GM23338 (cell line): ENCODE measurements around the gene WBP4. TPM values are rescaled to one million over a fixed set of nuclear protein-coding genes. Genes with fewer than 3 reads are reported as not detected.

Experiments
- ATAC-seq: fragments of 200-7000 bp; cut with Tn5 transposase; 3 replicates; pipeline ENCODE4 v1.9.1; 2020
- DNase-seq: peaks from one replicate; pipeline ENCODE4 v3.0.0-alpha.2; 2015; ENCODE audit warnings: low spot score
- H2AFZ ChIP-seq: fragments of 200-600 bp; sonication (generic); 2 replicates; pipeline ENCODE4 v1.8.0; 2016; ENCODE audit warnings: antibody characterized with exemption, mild to moderate bottlenecking, moderate library complexity
- H3F3A ChIP-seq: fragments of 200-600 bp; sonication (generic); replicated peaks from 2 replicates; pipeline ENCODE4 v1.8.0; 2017; ENCODE audit warnings: antibody characterized with exemption, mixed run types, low read depth
- H3K27ac ChIP-seq: fragments of 200-600 bp; sonication (generic); 2 replicates; pipeline ENCODE4 v1.6.1; 2016; ENCODE audit warnings: low read depth
- H3K27me3 ChIP-seq: fragments of 200-600 bp; sonication (generic); 2 replicates; pipeline ENCODE4 v1.8.0; 2016; ENCODE audit warnings: mild to moderate bottlenecking, mixed run types, moderate library complexity; ENCODE audit not compliant: insufficient read depth
- H3K36me3 ChIP-seq: fragments of 200-600 bp; sonication (generic); 2 replicates; pipeline ENCODE4 v1.8.0; 2016; ENCODE audit warnings: mild to moderate bottlenecking; ENCODE audit not compliant: insufficient read depth
- H3K4me1 ChIP-seq: fragments of 200-600 bp; sonication (generic); 2 replicates; pipeline ENCODE4 v1.8.0; 2016; ENCODE audit warnings: mild to moderate bottlenecking, moderate library complexity; ENCODE audit not compliant: insufficient read depth
- H3K4me2 ChIP-seq: fragments of 200-600 bp; sonication (generic); 2 replicates; pipeline ENCODE4 v1.7.1; 2017; ENCODE audit warnings: mixed run types
- H3K4me3 ChIP-seq: fragments of 200-600 bp; sonication (generic); 2 replicates; pipeline ENCODE4 v1.6.1; 2016; ENCODE audit warnings: mixed run types
- H3K79me2 ChIP-seq: fragments of 200-600 bp; sonication (generic); replicated peaks from 2 replicates; pipeline ENCODE4 v1.8.0; 2017; ENCODE audit warnings: mild to moderate bottlenecking; ENCODE audit not compliant: insufficient read depth
- H3K9me2 ChIP-seq: fragments of 200-600 bp; sonication (generic); 2 replicates; pipeline ENCODE4 v1.8.0; 2017; ENCODE audit not compliant: insufficient read depth
- H4K20me1 ChIP-seq: fragments of 200-600 bp; sonication (generic); replicated peaks from 2 replicates; pipeline ENCODE4 v1.8.0; 2017; ENCODE audit warnings: mild to moderate bottlenecking; ENCODE audit not compliant: insufficient read depth
- H3K27ac Mint-ChIP-seq: 2 replicates; pipeline ENCODE4 v1.8.0; 2020; ENCODE audit warnings: inconsistent platforms, mild to moderate bottlenecking, moderate library complexity, mixed read lengths
- H3K27me3 Mint-ChIP-seq: 3 replicates; pipeline ENCODE4 v1.8.0; 2022; ENCODE audit warnings: low read depth, mild to moderate bottlenecking, moderate library complexity, mixed read lengths, inconsistent platforms; ENCODE audit not compliant: insufficient read depth, poor library complexity
- H3K36me3 Mint-ChIP-seq: 3 replicates; pipeline ENCODE4 v1.8.0; 2021; ENCODE audit warnings: low read depth, mild to moderate bottlenecking, inconsistent platforms, moderate library complexity, mixed read lengths
- H3K4me1 Mint-ChIP-seq: 3 replicates; pipeline ENCODE4 v1.8.0; 2020; ENCODE audit warnings: mild to moderate bottlenecking, inconsistent platforms, mixed read lengths
- H3K4me3 Mint-ChIP-seq: 3 replicates; pipeline ENCODE4 v1.8.0; 2021; ENCODE audit warnings: moderate library complexity, mild to moderate bottlenecking, inconsistent platforms, mixed read lengths
- H3K9me3 Mint-ChIP-seq: 3 replicates; pipeline ENCODE4 v1.8.0; 2020; ENCODE audit warnings: moderate library complexity, mild to moderate bottlenecking, inconsistent platforms, mixed read lengths
- ETS1 ChIP-seq: IDR thresholded peaks from 2 replicates; pipeline ENCODE4 v1.6.1; 2016; ENCODE audit warnings: antibody characterized with exemption
- EZH2phosphoT487 ChIP-seq: fragments of 200-600 bp; sonication (generic); IDR thresholded peaks from one replicate; pipeline ENCODE4 v1.8.1; 2018; ENCODE audit warnings: antibody characterized with exemption; ENCODE audit not compliant: unreplicated experiment
- NANOG ChIP-seq: IDR thresholded peaks from 2 replicates; pipeline ENCODE4 v1.6.1; 2016; ENCODE audit warnings: antibody characterized with exemption, borderline replicate concordance
- POLR2AphosphoS5 ChIP-seq: IDR thresholded peaks from 2 replicates; pipeline ENCODE4 v1.6.1; 2016; ENCODE audit warnings: antibody characterized with exemption, low read depth
- REST ChIP-seq: IDR thresholded peaks from one replicate; pipeline ENCODE4 v1.6.1; 2018; ENCODE audit warnings: antibody characterized with exemption; ENCODE audit not compliant: unreplicated experiment
- STAT1 ChIP-seq: IDR thresholded peaks from one replicate; pipeline ENCODE4 v1.6.1; 2016; ENCODE audit warnings: antibody characterized with exemption; ENCODE audit not compliant: unreplicated experiment
- ZNF114 ChIP-seq: fragments of 250-450 bp; sonication (Bioruptor Pico); IDR thresholded peaks from 2 replicates; pipeline ENCODE4 v1.5.0; 2020; ENCODE audit warnings: mild to moderate bottlenecking, moderate library complexity
- polyA plus RNA-seq: library from polyadenylated mRNA; unstranded; fragments of >200 nt; fragmentation: Nextera tagmentation; extraction: Ambion mirVana; gene quantifications from 2 replicates; pipeline ENCODE4 v1.2.1, GENCODE V29; 2016
- total RNA-seq: library from RNA; depleted of rRNA; stranded (reverse); fragments of >200 nt; shearing (Covaris generic); gene quantifications from 2 replicates; pipeline ENCODE4 v1.2.3, GENCODE V29; 2014

The WBP4 gene
- total and polyA plus RNA-seq, 2 experiments from 2014 or later = 7.6 to 33.8 TPM

DNA sequence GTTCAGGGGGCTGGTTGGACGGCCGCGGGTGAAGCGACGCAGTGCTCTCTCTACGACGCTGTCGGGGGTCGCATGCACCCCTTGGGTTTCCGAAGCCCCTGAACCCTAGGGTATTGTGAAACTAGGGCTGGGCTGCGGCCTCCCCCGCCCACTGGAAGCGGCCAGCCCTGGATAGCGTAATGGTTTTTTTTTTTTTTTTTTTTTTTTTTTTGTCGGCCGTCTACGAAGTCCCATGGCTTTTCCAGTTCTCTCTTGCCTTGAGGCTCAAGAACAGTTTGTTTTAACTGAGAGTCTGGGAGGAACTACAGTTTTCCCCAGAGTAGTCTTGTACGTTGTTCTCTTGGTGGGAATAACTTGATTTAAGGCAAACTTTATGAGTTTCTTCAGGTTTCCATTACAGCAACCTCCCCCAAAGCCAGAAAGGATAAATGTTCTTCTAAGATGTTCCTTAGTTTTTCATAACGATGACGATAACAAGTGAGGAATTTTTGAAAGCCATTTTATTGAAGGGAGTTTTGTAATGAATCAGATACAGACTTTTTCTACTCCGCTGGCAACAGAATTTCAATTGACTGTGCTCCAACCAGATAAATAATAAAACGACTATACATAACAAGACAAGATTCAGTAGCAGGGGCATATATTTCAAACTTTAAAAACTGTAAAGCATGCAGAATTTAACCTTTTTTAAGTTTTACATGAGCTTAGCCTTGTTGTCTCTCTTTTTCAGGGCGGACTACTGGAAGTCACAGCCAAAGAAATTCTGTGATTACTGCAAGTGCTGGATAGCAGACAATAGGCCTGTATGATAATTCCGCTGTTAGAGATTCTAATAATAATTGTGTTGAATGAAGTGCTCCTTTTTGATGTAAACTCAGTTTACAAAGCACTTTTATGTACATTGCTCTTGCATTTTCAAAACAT, 867 bp downstream of the WBP4 start:
- Histone ChIP-seq H3F3A (no peaks in the 10 kb centered on the region), H2AFZ (0 out of 2 replicates have a peak overlapping the region, but pooled peaks have one; percentile 56), H3K4me3 (peak overlapping the region; percentile 83), H3K9me2 (no peaks in the 10 kb centered on the region), H3K27me3 (no peaks in the 10 kb centered on the region), H3K4me1 (peaks cover 16% of the 10 kb centered on the region), H3K36me3 (peaks cover 23% of the 10 kb centered on the region; the same call in 1 of the 2 replicates), H3K79me2 (peaks cover 43% of the 10 kb centered on the region), H4K20me1 (no peaks in the 10 kb centered on the region; the same call in 1 of the 2 replicates), H3K27ac (peak overlapping the region; percentile 94), H3K4me2 (peak overlapping the region; percentile 84)
- Mint-ChIP-seq H3K27me3 (peaks cover 15% of the 10 kb centered on the region), H3K4me1 (peaks cover 21% of the 10 kb centered on the region), H3K9me3 (peaks cover 5% of the 10 kb centered on the region; the same call in 2 of the 3 replicates), H3K4me3 (peak overlapping the region; percentile 99), H3K27ac (peak overlapping the region; percentile 99), H3K36me3 (peaks cover 24% of the 10 kb centered on the region)
- DNase-seq = peak; percentile 76
- TF ChIP-seq NANOG (no peak), STAT1 (no peak), POLR2AphosphoS5 (no peak), REST (no peak)
- no peak; the same call in 2 of the 3 replicates for ATAC-seq

GRCh38 chr13:41064493-41064892, 3.2 kb downstream of the WBP4 start:
- no peak for DNase-seq
- Histone ChIP-seq H3K27ac (no peak overlapping the region), H3K36me3 (peaks cover 34% of the 10 kb centered on the region; the same call in 1 of the 2 replicates), H3K4me1 (peaks cover 8% of the 10 kb centered on the region), H3K4me2 (no peak overlapping the region), H3F3A (no peaks in the 10 kb centered on the region), H4K20me1 (no peaks in the 10 kb centered on the region; the same call in 1 of the 2 replicates), H2AFZ (no peak overlapping the region), H3K79me2 (peaks cover 23% of the 10 kb centered on the region), H3K27me3 (no peaks in the 10 kb centered on the region), H3K9me2 (no peaks in the 10 kb centered on the region), H3K4me3 (no peak overlapping the region)
- Mint-ChIP-seq H3K4me3 (no peak overlapping the region), H3K36me3 (peaks cover 41% of the 10 kb centered on the region), H3K27me3 (peaks cover 15% of the 10 kb centered on the region), H3K9me3 (peaks cover 5% of the 10 kb centered on the region; the same call in 2 of the 3 replicates), H3K27ac (no peak overlapping the region), H3K4me1 (peaks cover 7% of the 10 kb centered on the region)
- no peak for ATAC-seq
- no peak for TF ChIP-seq ZNF114 (CRISPR knock-in tag)
- TF ChIP-seq ETS1 = no peak
- no peak for TF ChIP-seq EZH2phosphoT487
- TF ChIP-seq REST = no peak
